Stomach (tissue), 9 donors: ENCODE data around the gene ZNF438. TPM values are rescaled to one million over a fixed set of nuclear protein-coding genes. Genes with fewer than 3 reads are reported as not detected.
"Not testable (repeated sequence)": the region's sequence is repeated elsewhere in the genome, so short reads cannot be mapped to it uniquely, and the experiment has no call there.

ENCODE experiments used
- DNase-seq, 2 donors: peaks; one replicate each; pipeline versions ENCODE4 v3.0.0 to v3.0.0-alpha.2; 2013 to 2019
- H3K27ac ChIP-seq, 5 donors: fragments of 200-600 bp in 4 of 5; sonication (generic) in 4 of 5; one replicate each; pipeline ENCODE4 v1.5.1; 2013 to 2019; ENCODE audit warnings: mild to moderate bottlenecking in 1 of 5, moderate library complexity in 1 of 5
- H3K27me3 ChIP-seq, 3 donors: fragments of 200-600 bp; sonication (generic); one replicate each; pipeline ENCODE4 v1.5.1; 2017 to 2019; ENCODE audit warnings: mixed run types in 1 of 3
- H3K36me3 ChIP-seq, 4 donors: fragments of 200-600 bp; sonication (generic); 1 replicate in 3 of 4; 2 replicates in 1 of 4; pipeline ENCODE4 v1.5.1; 2016 to 2019
- H3K4me1 ChIP-seq, 4 donors: fragments of 200-600 bp; sonication (generic); one replicate each; pipeline ENCODE4 v1.5.1; 2016 to 2019
- H3K4me3 ChIP-seq, 4 donors: fragments of 200-600 bp; sonication (generic) in 3 of 4; one replicate each; pipeline ENCODE4 v1.5.1; 2016 to 2019; ENCODE audit warnings: mild to moderate bottlenecking in 1 of 4
- H3K9me3 ChIP-seq, 4 donors: fragments of 200-600 bp; sonication (generic); one replicate each; pipeline ENCODE4 v1.5.1; 2016 to 2019
- CTCF ChIP-seq, 7 experiments: fragments of 450-650 bp in 4 of 7; fragments of 200-600 bp in 3 of 7; sonication (generic) in 3 of 7; IDR thresholded peaks; one replicate each; pipeline ENCODE4 v1.5.1; 2016 to 2019; ENCODE audit warnings: antibody characterized with exemption in 7 of 7, control low read depth in 2 of 7, mild to moderate bottlenecking in 1 of 7
- EP300 ChIP-seq: sonication (generic); formaldehyde crosslinking; IDR thresholded peaks from one replicate; pipeline ENCODE4 v1.6.1; 2017; ENCODE audit warnings: antibody characterized with exemption
- POLR2A ChIP-seq, 4 donors: fragments of 450-650 bp; IDR thresholded peaks; one replicate each; pipeline ENCODE4 v1.6.1; 2016; ENCODE audit warnings: antibody characterized with exemption in 4 of 4, control low read depth in 2 of 4, mild to moderate bottlenecking in 1 of 4, moderate library complexity in 1 of 4
- POLR2AphosphoS5 ChIP-seq, 3 donors: sonication (generic); formaldehyde crosslinking; IDR thresholded peaks; one replicate each; pipeline ENCODE4 v1.6.1; 2016; ENCODE audit warnings: antibody characterized with exemption in 3 of 3
- WGBS, 5 donors: extraction: QIAGEN DNeasy Blood & Tissue Kit in 3 of 5; methylation state at CpG; one replicate each; pipeline versions ENCODE4 v1.1.5 to v1.1.7; 2013 to 2018; 5-methylcytosine and 5-hydroxymethylcytosine counted together
- intact Hi-C: fragments of 100-400 bp; cut with DNase I; formaldehyde crosslinking; loops from one replicate; pipeline ENCODE4 v1.15.1; 2023; ENCODE audit warnings: low total_unique reads
- polyA plus RNA-seq, 3 donors: library from polyadenylated mRNA; stranded (reverse); fragments of 200-250 nt; gene quantifications; one replicate each; pipeline ENCODE4 v1.2.3, GENCODE V29; 2013
- total RNA-seq, 5 donors: library from RNA; depleted of rRNA; stranded (reverse); fragments of >200 nt; gene quantifications; one replicate each; pipeline versions ENCODE4 v1.1.0 to v1.2.3, GENCODE V29; 2014 to 2016
- donor health status: healthy with polysubstance abuse.
- donor health status: Bipolar disorder and iron deficiency.
- donor health status: healthy.

Gene ZNF438
- total and polyA plus RNA-seq, 8 donors, result 3.5 to 37.9 (median 5.4) TPM; not detected in 1

DNA sequence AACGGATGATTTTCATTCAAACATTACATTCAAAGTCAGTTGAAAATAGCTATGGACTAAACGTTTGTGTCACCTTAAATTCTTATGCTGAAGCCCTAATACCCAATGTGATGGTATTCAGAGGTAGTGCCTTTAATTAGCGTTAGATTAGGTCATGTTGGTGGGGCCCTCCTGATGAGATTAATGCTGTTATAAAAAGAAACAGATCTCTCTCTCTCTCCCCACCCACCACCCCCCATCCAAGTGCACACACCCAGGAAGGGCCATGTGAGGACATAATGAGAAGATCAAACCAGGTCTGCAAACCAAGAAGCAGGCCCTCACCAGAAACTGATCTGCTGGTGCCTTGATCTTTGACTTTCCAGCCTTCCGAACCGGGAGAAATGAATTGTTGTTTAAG lies 44.2 kb downstream of the ZNF438 start:
- Histone ChIP-seq H3K36me3 (no peaks in the 10 kb centered on the region), H3K4me3 (no peak overlapping the region), H3K4me1 (peaks cover 0 to 52% (median 18%) of the 10 kb centered on the region in 4 donors), H3K9me3 (no peaks in the 10 kb centered on the region), H3K27ac (no peak overlapping the region), H3K27me3 (no peaks in the 10 kb centered on the region)
- intact Hi-C loops, result no loop called here
- TF ChIP-seq CTCF (IDR thresholded peaks at IDR 0.05) (no peak), POLR2AphosphoS5 (IDR thresholded peaks at IDR 0.05) (no peak), EP300 (no peak), POLR2A (IDR thresholded peaks at IDR 0.05) (no peak)
- no peak for DNase-seq
- 78 to 93% (median 90%) methylated on average over 5 of the region's 5 CpGs for WGBS, 5 donors

DNA sequence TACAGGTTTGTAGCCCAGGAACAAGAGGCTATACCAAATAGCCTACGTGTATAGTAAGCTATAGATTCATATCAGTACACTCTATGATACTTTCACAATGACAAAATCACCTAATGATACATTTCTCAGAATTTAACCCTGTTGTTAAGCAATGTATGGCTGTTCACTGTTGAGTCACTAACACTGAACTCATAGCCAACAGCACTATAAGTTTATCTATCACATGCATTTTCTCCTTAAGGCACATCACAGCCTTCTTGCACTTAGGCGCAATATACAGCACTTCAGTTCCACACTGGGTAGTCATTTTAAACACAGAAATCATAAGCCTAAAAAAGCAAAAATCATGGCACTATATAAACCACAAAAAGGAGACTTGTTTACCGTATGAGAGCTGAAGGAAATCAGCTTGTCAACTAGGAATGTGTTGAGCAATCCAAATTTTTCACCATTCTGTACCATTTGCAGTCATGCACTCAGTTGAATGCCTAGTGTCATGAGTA lies 45.6 kb downstream of the ZNF438 start:
- Histone ChIP-seq H3K27me3 (no peaks in the 10 kb centered on the region), H3K4me1 (peaks cover 3 to 47% (median 18%) of the 10 kb centered on the region in 4 donors), H3K4me3 (no peak overlapping the region), H3K36me3 (no peaks in the 10 kb centered on the region), H3K9me3 (no peaks in the 10 kb centered on the region), H3K27ac (no peak overlapping the region)
- TF ChIP-seq EP300 (no peak), CTCF (IDR thresholded peaks at IDR 0.05) (no peak), POLR2A (IDR thresholded peaks at IDR 0.05) (no peak), POLR2AphosphoS5 (IDR thresholded peaks at IDR 0.05) (no peak)
- 63 to 74% (median 71%) methylated on average over 3 of the region's 3 CpGs for WGBS, 5 donors
- DNase-seq, result no peak
- intact Hi-C loops, result no loop called here

DNA sequence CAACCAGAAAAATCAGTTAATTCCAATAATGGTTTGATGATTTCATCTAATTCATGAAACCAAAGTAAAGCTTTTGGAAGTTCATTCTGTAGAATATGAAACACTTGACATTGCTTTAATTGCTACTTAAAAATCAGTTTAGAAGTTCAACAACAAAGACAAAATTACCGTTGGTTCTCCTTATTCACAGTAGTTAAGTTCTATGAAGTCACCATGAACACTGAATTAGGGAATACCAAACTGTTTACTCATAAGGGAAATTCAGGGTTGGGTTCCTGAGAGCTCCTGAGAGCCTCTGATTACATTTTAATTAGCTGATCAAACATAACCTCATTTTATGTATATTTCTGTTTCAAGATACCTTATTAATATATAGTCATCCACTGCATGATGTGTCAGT lies 46.2 kb downstream of the ZNF438 start:
- no peak overlapping the region for H3K4me3 ChIP-seq
- intact Hi-C loops, result no loop called here
- peak overlapping the region in 1 of 5 donors; percentile 16 for H3K27ac ChIP-seq
- WGBS, 5 donors, result 46 to 67% (median 64%) methylated on average over 1 of the region's 1 CpG
- H3K36me3 ChIP-seq, result no peaks in the 10 kb centered on the region
- no peak for TF ChIP-seq POLR2AphosphoS5 (IDR thresholded peaks at IDR 0.05)
- no peaks in the 10 kb centered on the region for H3K27me3 ChIP-seq
- DNase-seq, result no peak
- H3K4me1 ChIP-seq, result peaks cover 9 to 50% (median 22%) of the 10 kb centered on the region in 4 donors
- H3K9me3 ChIP-seq, result no peaks in the 10 kb centered on the region

GRCh38 chr10:30984563-30985328 lies 46.9 kb downstream of the ZNF438 start:
- intact Hi-C loops, result no loop called here
- Histone ChIP-seq H3K4me1 (peaks cover 11 to 53% (median 25%) of the 10 kb centered on the region in 4 donors), H3K4me3 (no peak overlapping the region), H3K27ac (peak overlapping the region in 1 of 5 donors; percentile 16), H3K27me3 (no peaks in the 10 kb centered on the region), H3K36me3 (no peaks in the 10 kb centered on the region), H3K9me3 (no peaks in the 10 kb centered on the region)
- TF ChIP-seq EP300 (no peak), CTCF (IDR thresholded peaks at IDR 0.05) (no peak), POLR2AphosphoS5 (IDR thresholded peaks at IDR 0.05) (no peak), POLR2A (IDR thresholded peaks at IDR 0.05) (no peak)
- DNase-seq, result no peak
- 85 to 92% (median 89%) methylated on average over 4 of the region's 4 CpGs for WGBS, 5 donors

DNA sequence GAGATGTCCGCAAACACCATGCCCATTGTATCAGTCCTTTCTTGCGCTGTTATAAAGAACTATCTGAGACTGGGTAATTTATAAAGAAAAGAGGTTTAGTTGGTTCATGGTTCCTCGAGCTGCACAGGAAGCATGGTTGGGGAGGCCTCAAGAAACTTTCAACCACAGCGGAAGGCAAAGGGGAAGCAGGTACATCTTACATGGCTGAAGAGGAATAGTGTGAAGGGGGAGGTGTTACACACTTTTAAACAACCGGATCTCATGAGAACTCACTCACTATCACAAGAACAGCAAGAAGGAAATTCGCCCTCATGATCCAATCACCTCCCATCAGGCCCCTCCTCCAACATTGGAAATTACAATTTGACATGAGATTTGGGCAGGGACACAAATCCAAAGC lies 48.5 kb downstream of the ZNF438 start:
- H3K4me3 ChIP-seq, H3K27me3 ChIP-seq, intact Hi-C loops, DNase-seq, H3K36me3 ChIP-seq, H3K9me3 ChIP-seq, H3K27ac ChIP-seq: not testable (repeated sequence)
- WGBS, 5 donors, result 91 to 95% (median 94%) methylated on average over 6 of the region's 6 CpGs
- H3K4me1 ChIP-seq, result peaks cover 11 to 42% (median 21%) of the 10 kb centered on the region in 4 donors
